WTC11 (cell line): ENCODE results near the gene CFAP119. TPM values are rescaled to one million over a fixed set of nuclear protein-coding genes. Genes with fewer than 3 reads are reported as not detected.

Experiments
- ATAC-seq: fragments of 200-7000 bp; cut with Tn5 transposase; 2 replicates; pipeline ENCODE4 v1.10.0; 2021; ENCODE audit warnings: mild to moderate bottlenecking, moderate library complexity
- CTCF ChIA-PET: fragments of 300-600 bp; sonication (Branson Sonifier 250); formaldehyde crosslinking; loops from one replicate; lab custom pipeline; 2021; ENCODE audit warnings: antibody characterized with exemption; lab: Charles Lee
- POLR2A ChIA-PET: fragments of 350-600 bp; sonication (Branson Sonifier 250); formaldehyde crosslinking; loops from one replicate; lab custom pipeline; 2021; ENCODE audit warnings: antibody characterized with exemption; lab: Charles Lee
- DNase-seq: peaks from one replicate; pipeline ENCODE4 v3.0.0; 2021; ENCODE audit warnings: low spot score
- H3K27ac Mint-ChIP-seq: 2 replicates; pipeline ENCODE4 v1.8.0; 2021; ENCODE audit warnings: mixed read lengths
- H3K27me3 Mint-ChIP-seq: 2 replicates; pipeline ENCODE4 v1.8.0; 2021; ENCODE audit warnings: low read depth, mild to moderate bottlenecking, moderate library complexity, mixed read lengths
- H3K36me3 Mint-ChIP-seq: 2 replicates; pipeline ENCODE4 v1.8.0; 2021; ENCODE audit warnings: mixed read lengths
- H3K4me1 Mint-ChIP-seq: 2 replicates; pipeline ENCODE4 v1.8.0; 2022; ENCODE audit warnings: mixed read lengths
- H3K4me3 Mint-ChIP-seq: 2 replicates; pipeline ENCODE4 v1.8.0; 2021; ENCODE audit warnings: mild to moderate bottlenecking, moderate library complexity, mixed read lengths
- H3K9me3 Mint-ChIP-seq: 2 replicates; pipeline ENCODE4 v1.8.0; 2021; ENCODE audit warnings: mixed read lengths
- ATF3 ChIP-seq: sonication (generic); formaldehyde crosslinking; conservative IDR thresholded peaks from 2 replicates; pipeline ENCODE4 v1.8.1; 2022; ENCODE audit warnings: mild to moderate bottlenecking, missing genetic modification reagents
- CDX4 ChIP-seq: fragments of 250-450 bp; sonication (Bioruptor Pico); IDR thresholded peaks from 2 replicates; pipeline ENCODE4 v1.9.0; 2021; ENCODE audit warnings: moderate library complexity, mild to moderate bottlenecking, inconsistent platforms, borderline replicate concordance
- CREM ChIP-seq: sonication (generic); formaldehyde crosslinking; IDR thresholded peaks from 2 replicates; pipeline ENCODE4 v1.8.1; 2022; ENCODE audit warnings: mild to moderate bottlenecking, missing genetic modification reagents, moderate library complexity
- E2F4 ChIP-seq: sonication (generic); formaldehyde crosslinking; IDR thresholded peaks from 2 replicates; pipeline ENCODE4 v1.8.1; 2022; ENCODE audit warnings: low read depth, mild to moderate bottlenecking, moderate library complexity, missing genetic modification reagents, borderline replicate concordance
- ERG ChIP-seq: fragments of 250-450 bp; sonication (Bioruptor Pico); IDR thresholded peaks from 2 replicates; pipeline ENCODE4 v1.8.0; 2021; ENCODE audit warnings: mild to moderate bottlenecking
- ETV6 ChIP-seq: sonication (generic); formaldehyde crosslinking; IDR thresholded peaks from 2 replicates; pipeline ENCODE4 v1.8.1; 2022; ENCODE audit warnings: mild to moderate bottlenecking, missing genetic modification reagents
- FOXJ3 ChIP-seq: sonication (generic); formaldehyde crosslinking; IDR thresholded peaks from 2 replicates; pipeline ENCODE4 v1.9.0; 2021; ENCODE audit warnings: missing genetic modification reagents, mild to moderate bottlenecking, borderline replicate concordance
- GRHL2 ChIP-seq: fragments of 250-450 bp; sonication (Bioruptor Pico); IDR thresholded peaks from 2 replicates; pipeline ENCODE4 v1.8.0; 2022; ENCODE audit warnings: mild to moderate bottlenecking, moderate library complexity; ENCODE audit not compliant: insufficient replicate concordance, severe bottlenecking
- JUN ChIP-seq: sonication (generic); formaldehyde crosslinking; IDR thresholded peaks from 2 replicates; pipeline ENCODE4 v1.8.0; 2023; ENCODE audit warnings: mild to moderate bottlenecking, missing genetic modification reagents
- MAX ChIP-seq: sonication (generic); formaldehyde crosslinking; IDR thresholded peaks from 2 replicates; pipeline ENCODE4 v1.8.0; 2022; ENCODE audit warnings: mild to moderate bottlenecking, missing genetic modification reagents
- MLX ChIP-seq: sonication (generic); formaldehyde crosslinking; IDR thresholded peaks from 2 replicates; pipeline ENCODE4 v1.8.1; 2023; ENCODE audit warnings: mild to moderate bottlenecking, missing genetic modification reagents, moderate library complexity
- MXD4 ChIP-seq: fragments of 250-450 bp; sonication (Bioruptor Pico); IDR thresholded peaks from 2 replicates; pipeline ENCODE4 v1.8.0; 2021; ENCODE audit warnings: mild to moderate bottlenecking, moderate library complexity, borderline replicate concordance
- NFATC4 ChIP-seq: fragments of 250-450 bp; sonication (Bioruptor Pico); IDR thresholded peaks from 2 replicates; pipeline ENCODE4 v1.9.0; 2021; ENCODE audit warnings: mild to moderate bottlenecking
- RELA ChIP-seq: sonication (generic); formaldehyde crosslinking; IDR thresholded peaks from 2 replicates; pipeline ENCODE4 v1.8.1; 2022; ENCODE audit warnings: missing genetic modification reagents, mild to moderate bottlenecking, borderline replicate concordance
- RORB ChIP-seq: fragments of 250-450 bp; sonication (Bioruptor Pico); IDR thresholded peaks from 2 replicates; pipeline ENCODE4 v1.9.0; 2021; ENCODE audit warnings: mild to moderate bottlenecking
- TCF7 ChIP-seq: sonication (generic); formaldehyde crosslinking; IDR thresholded peaks from 2 replicates; pipeline ENCODE4 v1.8.0; 2022; ENCODE audit warnings: mild to moderate bottlenecking, low read depth, missing genetic modification reagents, moderate library complexity
- TEAD4 ChIP-seq: sonication (generic); formaldehyde crosslinking; IDR thresholded peaks from 2 replicates; pipeline ENCODE4 v1.8.0; 2022; ENCODE audit warnings: mild to moderate bottlenecking, missing genetic modification reagents
- ZMAT4 ChIP-seq: fragments of 250-450 bp; sonication (Bioruptor Pico); IDR thresholded peaks from 2 replicates; pipeline ENCODE4 v1.9.0; 2021; ENCODE audit warnings: mild to moderate bottlenecking
- ZNF232 ChIP-seq: sonication (generic); formaldehyde crosslinking; IDR thresholded peaks from 2 replicates; pipeline ENCODE4 v1.8.0; 2022; ENCODE audit warnings: mild to moderate bottlenecking, missing genetic modification reagents
- ZNF396 ChIP-seq: fragments of 250-450 bp; sonication (Bioruptor Pico); IDR thresholded peaks from 2 replicates; pipeline ENCODE4 v1.8.0; 2021; ENCODE audit warnings: mild to moderate bottlenecking, moderate library complexity, borderline replicate concordance
- total RNA-seq: library from RNA; stranded (reverse); gene quantifications from 3 replicates; pipeline ENCODE4 v1.2.3, GENCODE V29; 2021

Gene CFAP119
- total RNA-seq, 1 experiment from 2014 or later: 6.6 TPM

- ChIA-PET CTCF (no interaction called here), POLR2A (no interaction called here)
- Mint-ChIP-seq H3K9me3 (no peaks in the 10 kb centered on the region), H3K27me3 (no peaks in the 10 kb centered on the region), H3K4me1 (peaks cover 8% of the 10 kb centered on the region), H3K4me3 (no peak overlapping the region), H3K36me3 (peaks cover 14% of the 10 kb centered on the region), H3K27ac (no peak overlapping the region)
- TF ChIP-seq ZNF396 (CRISPR knock-in tag): no peak
- no peak for TF ChIP-seq RORB (CRISPR knock-in tag)
- no peak for TF ChIP-seq MXD4 (CRISPR knock-in tag)
- no peak for TF ChIP-seq CDX4
- DNase-seq (no peak), ATAC-seq (no peak)
These were observed 5.7 kb downstream of the CFAP119 start for GRCh38 chr16:30755955-30756780.

- POLR2A ChIA-PET: no interaction called here
- no peak for TF ChIP-seq GRHL2 (CRISPR knock-in tag)
- no peak for TF ChIP-seq E2F4
- TF ChIP-seq CREM (CRISPR knock-in tag): no peak
- TF ChIP-seq ZNF232 (CRISPR knock-in tag): no peak
- TF ChIP-seq NFATC4: no peak
- no peak for TF ChIP-seq JUN (CRISPR knock-in tag)
- no peak for TF ChIP-seq MLX
- no peak for TF ChIP-seq ERG
- no peak for TF ChIP-seq FOXJ3 (CRISPR knock-in tag)
- no peak for TF ChIP-seq MAX (CRISPR knock-in tag)
- no peak for TF ChIP-seq RELA
- no peak for TF ChIP-seq TEAD4 (CRISPR knock-in tag)
- no peak for TF ChIP-seq RORB (CRISPR knock-in tag)
- no peak for TF ChIP-seq ZMAT4 (CRISPR knock-in tag)
- TF ChIP-seq ATF3 (CRISPR knock-in tag): no peak
- TF ChIP-seq TCF7: no peak
- no peak for TF ChIP-seq ETV6 (CRISPR knock-in tag)
- H3K27me3 Mint-ChIP-seq: no peaks in the 10 kb centered on the region
- ATAC-seq: no peak
- peaks cover 23% of the 10 kb centered on the region for H3K36me3 Mint-ChIP-seq
- no peak for DNase-seq
- H3K4me3 Mint-ChIP-seq: no peak overlapping the region
- H3K9me3 Mint-ChIP-seq: no peaks in the 10 kb centered on the region
- CTCF ChIA-PET: no interaction called here
- H3K27ac Mint-ChIP-seq: no peak overlapping the region
- H3K4me1 Mint-ChIP-seq: peaks cover 7% of the 10 kb centered on the region
These were observed 8.3 kb downstream of the CFAP119 start for GRCh38 chr16:30753596-30753995.
